SHP77 (cell line): Measurements from ENCODE around the gene TOP3A.
A peak's percentile ranks its signal among the peaks of the same experiment; 100 is the strongest.

Experiments used
- DNase-seq, 2 experiments: peaks; one replicate each; lab custom pipeline; 2025; lab: John Stamatoyannopoulos, UW

The TOP3A gene

DNA sequence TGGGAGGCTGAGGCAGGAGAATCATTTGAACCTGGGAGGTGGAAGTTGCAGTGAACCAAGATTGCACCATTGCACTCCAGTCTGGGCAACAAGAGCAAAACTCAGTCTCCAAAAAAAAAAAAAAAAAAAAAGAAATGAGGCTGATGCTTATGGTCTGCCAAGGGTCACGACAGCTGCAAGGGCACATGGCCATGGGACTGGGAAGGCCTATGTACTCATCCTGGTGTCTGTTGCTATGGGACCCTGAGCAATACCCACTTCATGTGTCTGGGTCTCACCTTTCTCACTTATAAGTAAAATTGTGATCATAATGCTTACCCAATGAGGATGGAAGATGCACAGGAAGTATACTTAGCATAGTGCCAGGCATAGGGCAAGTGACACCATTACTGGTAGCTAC lies 37.7 kb downstream of the TOP3A start:
- no peak for DNase-seq

DNA sequence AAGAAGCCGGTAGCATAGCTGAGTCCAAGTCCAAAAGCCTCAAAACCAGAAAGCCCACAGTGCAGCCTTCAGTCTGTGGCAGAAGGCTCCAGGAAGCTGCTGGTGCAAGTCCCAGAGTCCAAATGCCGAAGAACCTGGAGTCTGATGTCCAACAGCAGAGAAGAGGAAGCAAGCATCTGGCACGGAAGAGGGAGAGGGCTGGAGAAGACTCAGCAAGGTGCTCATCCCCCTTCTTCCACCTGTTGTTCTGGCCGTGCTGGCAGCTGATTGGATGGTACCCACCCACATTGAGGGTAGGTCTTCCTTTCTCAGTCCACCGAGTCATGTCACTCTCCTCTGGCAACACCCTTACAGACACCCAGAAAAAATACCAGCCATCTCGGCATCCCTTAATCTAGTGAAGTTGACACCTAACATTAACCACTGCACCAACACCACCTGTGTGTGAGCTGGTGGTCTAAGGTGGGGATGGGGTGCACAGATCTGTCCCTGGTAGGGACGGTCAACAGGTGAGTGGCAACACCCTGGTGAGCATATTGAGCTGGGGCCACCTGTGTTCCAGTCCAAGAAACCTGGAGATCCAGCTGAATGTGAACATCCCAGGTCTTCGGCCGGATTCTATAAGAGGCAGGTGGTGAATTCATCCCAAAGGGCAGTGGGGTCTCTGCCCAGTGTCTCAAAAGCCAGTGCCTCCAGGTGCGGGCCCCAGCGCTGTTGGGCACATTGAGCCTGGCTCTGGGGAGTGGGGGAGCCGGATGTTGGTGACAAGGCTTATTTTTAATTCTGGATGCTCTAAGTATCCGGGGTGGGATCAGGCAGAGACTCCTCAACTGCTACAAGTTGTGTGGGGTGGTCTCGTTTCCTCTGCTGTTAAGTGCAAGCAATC lies 44.5 kb downstream of the TOP3A start:
- DNase-seq = no peak

DNA sequence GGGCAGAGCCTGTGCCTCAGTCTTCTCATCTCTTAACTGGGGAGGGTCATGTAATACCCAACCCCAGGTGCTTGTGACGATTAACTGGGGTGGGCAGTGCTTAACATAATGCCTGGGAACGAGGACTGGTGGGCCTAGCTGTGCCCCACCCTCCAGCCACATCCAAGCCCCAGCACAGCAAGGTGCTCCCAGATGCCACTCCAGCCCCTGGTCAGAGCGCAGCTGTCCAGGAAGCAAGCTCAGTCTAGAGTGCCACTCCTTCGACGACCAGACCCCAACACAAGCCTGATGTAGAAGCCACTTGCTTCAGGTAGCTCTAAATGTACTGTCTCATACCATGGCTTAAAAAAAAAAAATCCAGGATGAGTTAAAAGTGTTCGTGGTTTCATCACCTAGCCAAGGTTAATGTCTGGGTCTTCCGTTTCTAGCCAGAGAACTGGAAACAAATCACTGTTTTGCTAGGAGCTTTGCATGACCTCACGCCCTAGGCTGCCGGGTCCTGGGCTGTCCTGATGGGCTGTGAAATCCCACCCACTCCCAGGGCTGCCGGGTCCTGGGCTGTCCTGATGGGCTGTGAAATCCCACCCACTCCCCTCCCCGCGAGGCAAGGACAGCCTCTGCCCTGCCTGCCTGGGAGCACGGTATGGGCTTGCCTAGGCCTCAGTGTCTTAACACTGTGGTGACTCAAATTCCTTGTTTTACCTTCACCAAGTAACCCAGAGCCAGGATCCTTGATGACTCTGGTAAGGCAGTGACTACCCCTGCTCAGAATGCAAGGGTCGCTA lies 46.7 kb downstream of the TOP3A start:
- DNase-seq = no peak

DNA sequence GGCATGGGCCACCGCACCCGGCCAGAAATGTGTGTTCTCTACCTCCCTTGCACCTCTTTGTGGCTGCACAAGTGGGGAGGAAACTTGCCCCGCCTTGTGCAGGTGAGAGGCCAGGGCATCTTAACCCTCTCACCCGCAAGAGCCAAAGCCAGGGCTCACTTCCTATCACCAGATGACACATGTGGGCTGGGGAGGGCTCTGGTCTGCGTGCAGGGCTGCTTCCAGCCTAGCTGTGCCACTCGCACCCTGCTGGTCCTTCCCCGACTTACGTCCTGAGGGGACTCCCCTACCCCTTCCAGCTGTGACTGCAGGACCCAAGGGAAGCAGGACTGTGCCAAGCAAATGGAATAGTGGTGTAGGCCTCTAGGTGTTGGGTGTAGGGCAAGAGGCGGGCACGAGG lies 47.4 kb downstream of the TOP3A start:
- no peak for DNase-seq

DNA sequence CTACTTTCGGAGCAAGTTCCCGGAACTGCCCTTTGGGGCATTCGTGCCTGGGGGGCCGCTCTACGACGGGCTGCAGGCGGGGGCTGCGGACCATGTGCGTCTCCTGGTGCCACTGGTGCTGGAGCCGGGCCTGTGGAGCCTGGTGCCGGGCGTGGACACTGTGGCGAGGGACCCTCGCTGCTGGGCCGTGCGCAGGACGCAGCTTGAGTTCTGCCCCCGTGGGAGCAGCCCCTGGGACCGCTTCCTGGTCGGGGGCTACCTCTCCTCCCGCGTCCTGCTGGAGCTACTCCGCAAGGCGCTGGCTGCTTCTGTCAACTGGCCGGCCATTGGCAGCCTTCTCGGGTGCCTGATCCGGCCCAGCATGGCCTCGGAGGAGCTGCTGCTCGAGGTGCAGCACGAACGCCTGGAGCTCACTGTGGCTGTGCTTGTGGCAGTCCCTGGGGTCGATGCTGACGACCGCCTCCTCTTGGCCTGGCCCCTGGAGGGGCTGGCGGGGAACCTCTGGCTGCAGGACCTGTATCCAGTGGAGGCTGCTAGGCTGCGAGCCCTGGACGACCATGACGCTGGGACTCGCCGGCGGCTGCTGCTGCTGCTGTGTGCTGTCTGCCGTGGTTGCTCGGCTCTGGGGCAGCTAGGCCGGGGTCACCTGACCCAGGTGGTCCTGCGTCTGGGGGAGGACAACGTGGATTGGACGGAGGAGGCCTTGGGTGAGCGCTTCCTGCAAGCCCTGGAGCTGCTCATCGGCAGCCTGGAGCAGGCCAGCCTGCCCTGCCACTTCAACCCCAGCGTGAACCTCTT lies 50.7 kb downstream of the TOP3A start:
- no peak for DNase-seq

DNA sequence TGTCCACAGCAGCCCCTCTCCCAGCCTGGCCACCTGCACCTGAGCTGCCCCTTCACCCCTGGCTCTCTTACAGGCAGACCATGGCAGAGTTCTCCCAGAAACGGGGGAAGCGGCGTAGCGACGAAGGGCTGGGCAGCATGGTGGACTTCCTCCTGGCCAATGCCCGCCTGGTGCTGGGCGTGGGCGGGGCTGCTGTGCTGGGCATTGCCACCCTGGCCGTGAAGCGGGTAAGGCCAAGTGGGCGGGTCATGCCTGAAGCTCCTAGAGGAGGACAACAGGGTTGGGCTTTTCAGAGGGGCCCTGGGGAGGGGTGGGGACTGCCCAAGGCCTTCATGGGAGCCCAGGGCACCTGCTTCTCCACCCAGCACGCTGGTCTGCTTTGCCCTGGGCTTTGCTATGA lies 52.2 kb downstream of the TOP3A start:
- no peak for DNase-seq

DNA sequence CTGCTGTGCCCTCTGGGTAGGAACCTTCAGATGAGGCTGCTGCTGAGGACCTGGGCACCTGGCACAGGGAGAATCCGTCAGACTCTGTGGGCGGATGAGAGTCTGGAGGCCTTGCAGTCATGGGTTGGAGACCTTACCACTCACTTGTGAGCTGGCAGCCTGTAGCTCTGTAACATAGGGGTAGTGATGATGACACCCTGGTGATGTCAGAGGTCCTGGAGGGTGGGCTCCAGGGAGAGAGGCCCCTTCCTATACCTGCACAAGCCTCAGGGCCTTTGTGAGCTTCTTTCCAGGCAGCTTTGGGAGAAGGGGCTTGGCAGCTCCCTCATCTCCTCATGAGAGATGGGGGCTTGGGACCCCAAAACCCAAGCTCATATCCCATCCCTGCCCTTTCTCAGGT lies 52.7 kb downstream of the TOP3A start:
- no peak for DNase-seq

DNA sequence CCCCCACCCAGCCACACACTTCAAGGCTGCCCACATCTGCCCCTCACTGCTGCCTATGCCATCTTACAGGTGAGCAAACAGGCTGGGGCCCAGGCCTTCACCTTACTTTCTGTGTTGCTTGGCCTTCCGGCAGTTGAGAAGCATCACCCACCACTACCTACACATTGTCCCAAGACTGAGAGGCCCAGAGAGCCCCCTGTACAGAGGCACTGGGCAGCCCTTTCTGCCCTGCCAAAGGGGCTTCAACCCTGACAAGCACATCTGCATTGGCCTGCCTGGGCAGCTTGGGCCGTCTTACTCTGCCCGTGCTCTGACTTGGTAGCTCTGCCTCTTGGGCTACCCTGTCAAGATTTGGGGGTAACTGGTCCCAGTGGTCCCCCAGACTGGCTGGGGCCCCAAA lies 53.1 kb downstream of the TOP3A start:
- no peak for DNase-seq

DNA sequence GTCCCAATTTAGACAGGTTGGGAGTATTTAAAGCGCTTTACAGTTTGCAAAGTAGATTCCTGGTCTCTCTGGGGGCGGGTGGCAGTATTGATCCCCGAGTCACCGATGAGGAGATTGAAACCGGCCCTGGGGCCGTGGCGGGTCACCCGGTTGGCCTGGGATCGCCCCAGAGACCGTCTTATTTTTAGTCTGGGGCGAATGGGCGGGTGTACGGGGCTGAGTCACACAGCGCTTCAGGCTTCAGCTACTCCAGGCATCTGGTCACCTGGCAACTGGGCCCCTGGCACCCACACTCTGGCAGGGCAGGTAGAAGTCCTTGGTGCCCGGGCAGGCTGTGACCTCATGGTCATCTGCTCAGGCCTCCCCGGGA lies 53.7 kb downstream of the TOP3A start:
- DNase-seq = peak; percentile 39 to 50

DNA sequence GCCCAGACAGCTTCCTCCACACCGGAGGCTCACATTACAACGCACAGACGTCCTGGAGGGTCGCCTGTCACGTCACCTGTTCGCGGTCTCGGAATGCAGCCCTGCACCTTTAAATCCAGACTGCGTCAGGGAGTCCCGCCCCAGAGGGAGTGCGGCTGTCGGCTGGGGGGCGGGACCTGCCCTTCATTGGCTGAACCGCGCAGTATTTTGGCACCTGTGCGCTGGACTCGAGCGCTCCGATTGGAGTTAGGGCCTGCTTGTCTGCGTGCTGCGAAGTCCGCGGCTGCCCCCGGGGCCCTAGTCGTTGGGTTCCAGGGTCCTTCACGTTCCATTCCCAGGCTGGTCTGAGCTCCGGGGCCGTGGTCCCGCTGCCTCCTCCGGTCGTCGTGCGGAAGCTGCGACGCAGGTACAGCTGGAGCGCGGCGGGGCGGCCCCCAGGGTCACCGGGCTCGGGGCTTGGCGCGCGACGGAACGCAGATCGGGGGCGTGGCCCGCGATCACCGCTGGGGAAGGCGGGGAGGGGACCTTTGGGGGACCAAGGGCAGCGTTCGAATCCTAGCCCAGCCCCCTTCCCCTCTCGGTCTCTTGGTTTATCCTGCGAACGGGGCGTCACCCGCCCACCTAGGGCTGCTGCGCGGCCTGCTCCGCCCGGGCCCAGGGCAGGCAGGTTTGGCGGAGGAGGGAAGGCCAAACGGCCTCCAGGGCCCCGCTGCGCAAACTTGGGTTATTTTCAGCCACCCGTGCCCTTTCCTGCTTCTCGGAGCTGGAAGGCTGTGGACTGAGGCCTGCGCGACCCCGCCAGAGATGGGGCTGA lies 54.3 kb downstream of the TOP3A start, which contains the start of gene MIEF2:
TSS of gene MIEF2 (plus strand) at position 331 of the 814 bp plus-strand sequence. CDS start 2,059 bp downstream, outside the sequence.
- DNase-seq = peak; percentile 99 to 100

DNA sequence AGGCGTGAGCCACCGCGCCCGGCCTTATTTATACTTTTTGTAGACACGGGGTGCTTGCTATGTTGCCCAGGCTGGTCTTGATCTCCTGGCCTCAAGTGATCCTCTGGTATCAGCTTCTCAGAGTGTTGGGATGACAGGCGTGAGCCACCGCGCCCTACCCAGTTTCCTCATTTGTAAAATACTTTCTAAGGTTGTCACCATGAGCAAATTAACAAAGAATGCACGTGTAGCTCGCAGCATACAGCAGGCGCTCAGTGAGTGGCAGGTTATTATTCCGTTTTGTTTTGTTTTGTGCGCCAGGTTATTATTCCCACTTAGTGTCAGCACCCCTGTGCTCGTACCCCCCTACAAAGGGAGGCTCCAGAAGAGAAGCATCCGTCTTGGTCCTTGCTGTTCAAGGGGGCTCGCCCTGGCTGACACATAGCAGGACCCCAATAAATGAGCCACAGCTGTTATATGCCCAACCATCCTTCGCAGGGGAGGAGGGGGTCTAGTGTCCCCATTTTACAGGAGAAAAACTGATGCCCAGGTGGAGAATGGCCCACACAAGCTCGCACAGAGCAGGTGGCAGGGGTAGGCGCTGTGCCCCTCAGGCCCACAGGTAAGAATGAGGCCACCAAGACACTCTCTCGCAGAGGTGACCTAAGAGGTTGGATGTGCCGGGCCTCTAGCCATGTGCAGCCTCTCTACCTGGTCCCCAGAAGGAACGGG lies 55.0 kb downstream of the TOP3A start:
- DNase-seq = no peak

DNA sequence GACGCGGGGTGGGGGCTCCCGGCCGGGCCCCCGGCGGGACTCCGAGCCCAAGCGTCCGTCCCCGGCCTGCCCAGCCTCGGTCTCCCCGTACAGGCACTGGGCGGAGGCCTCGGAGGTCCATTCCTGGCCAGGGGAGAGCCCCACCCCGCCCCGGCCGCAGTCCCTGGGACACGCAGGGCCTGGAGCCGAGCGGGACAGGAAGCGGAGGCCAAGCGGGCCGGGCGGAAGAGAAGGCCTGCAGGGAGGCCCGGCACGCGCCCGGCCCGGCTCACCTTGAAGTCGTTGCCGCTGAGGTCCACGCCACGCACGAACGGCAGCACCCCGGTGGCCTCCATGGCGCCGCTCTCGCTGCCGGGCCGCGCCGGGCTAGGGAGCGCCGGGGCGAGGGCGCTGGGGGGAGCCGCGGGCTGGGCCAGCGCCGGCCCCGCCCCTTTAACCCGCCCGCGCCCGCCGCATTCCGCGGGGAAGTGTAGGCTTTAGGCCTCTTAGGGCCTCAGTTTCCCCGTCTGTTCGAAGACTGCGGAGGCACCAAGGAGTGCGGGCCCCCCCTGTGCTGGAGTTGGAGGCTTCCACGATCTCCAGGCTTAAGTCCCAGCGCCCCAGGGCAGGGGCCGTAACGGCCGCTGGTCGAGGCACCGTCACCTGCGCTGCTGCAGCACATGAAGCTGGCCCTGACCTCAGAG lies 56.3 kb downstream of the TOP3A start, which contains the start of gene FLII:
TSS of gene FLII (minus strand) at position 383 of the 683 bp plus-strand sequence. CDS start at position 335, 48 bp downstream.
- peak; percentile 56 to 78 for DNase-seq

DNA sequence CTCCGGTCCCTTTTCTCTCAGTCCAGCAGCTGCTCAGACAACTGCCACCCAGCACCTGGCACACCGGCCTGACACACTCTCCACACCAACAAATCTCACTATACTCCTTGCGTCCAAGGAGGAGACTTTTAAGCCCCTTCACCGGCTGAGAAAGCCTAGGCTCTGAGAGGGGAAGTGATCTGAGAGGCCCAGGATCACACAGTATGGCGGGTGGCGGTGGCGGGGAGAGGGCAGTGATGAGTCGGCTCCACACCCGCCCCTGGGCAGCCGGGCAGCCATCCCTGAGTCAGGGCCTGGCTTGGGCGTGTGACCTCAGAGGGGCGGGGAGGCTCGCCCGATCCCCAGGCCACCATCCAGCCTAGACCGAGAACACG lies 56.8 kb downstream of the TOP3A start:
- DNase-seq = peak; percentile 69 to 75

DNA sequence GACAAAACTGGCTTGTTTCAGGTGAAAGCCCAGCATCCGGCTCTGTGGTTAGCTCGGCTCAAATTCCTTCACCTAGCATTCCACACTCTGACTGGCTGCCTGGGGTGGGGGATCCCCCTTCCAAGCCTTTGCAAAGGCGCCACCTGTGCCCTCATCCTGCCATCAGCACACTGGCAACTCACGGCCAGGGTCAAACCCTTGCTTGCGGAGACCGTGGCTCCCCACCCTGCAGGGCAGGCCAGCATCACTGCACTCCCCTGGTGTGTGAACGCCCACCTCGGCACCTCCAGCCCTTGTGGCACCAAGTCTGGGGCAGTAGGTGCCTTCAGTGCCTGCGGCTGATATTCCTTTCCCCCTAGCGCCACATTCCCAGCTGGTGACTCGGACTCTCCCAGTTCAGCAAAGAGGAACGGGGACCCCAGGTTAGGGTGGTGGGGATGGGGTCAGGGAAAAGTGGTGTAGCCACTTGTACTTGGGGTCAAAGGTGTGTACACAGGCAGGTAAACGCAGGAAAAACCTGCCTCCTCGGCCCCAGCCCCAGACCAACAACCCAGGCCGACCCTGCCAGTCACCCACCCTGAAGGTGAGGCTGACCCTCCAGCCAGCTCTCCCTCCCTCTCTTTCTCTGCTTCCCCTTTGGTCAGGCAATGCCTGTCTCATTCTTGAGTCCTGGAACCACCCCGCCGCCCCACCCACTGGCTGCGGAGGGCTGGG lies 57.4 kb downstream of the TOP3A start:
- no peak for DNase-seq

DNA sequence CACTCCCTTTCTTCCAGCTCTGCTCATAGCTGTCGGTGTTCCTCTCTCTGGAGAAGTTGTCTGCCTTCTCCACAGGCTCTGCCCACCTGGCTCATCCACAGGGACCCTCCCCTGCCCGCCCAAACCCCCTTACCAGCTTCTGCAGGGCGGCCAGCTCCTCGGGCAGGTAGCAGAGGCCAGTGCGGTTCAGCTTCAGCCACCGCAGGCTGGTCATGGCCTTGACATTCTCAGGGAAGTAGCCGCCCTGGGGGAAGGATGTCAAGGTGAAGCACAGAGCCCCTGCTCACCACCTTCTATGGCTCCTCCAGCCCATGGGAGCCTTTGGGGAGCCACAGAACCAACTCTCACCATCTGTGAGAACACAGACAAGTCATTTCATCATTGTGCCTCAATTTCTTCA lies 58.0 kb downstream of the TOP3A start:
- no peak for DNase-seq

DNA sequence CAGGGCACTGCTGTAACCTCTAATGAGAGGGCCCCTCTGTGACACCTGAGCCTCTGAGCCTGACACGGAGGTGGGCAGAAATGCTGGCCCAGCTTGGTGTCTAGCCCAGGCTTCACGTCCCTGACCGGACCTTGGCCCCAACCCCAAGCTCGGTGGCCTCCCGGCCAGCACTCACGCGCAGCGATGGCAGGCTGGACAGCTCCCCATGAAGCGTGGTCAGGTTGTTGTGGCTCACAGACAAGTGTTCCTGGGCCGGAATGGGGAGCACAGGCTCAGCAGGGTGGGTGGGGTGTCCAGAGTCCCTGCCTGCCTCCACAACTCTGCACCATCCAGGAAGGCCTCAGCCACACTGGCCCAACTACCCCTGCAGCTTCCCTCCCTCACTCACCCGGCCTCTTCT lies 58.4 kb downstream of the TOP3A start:
- DNase-seq = no peak

DNA sequence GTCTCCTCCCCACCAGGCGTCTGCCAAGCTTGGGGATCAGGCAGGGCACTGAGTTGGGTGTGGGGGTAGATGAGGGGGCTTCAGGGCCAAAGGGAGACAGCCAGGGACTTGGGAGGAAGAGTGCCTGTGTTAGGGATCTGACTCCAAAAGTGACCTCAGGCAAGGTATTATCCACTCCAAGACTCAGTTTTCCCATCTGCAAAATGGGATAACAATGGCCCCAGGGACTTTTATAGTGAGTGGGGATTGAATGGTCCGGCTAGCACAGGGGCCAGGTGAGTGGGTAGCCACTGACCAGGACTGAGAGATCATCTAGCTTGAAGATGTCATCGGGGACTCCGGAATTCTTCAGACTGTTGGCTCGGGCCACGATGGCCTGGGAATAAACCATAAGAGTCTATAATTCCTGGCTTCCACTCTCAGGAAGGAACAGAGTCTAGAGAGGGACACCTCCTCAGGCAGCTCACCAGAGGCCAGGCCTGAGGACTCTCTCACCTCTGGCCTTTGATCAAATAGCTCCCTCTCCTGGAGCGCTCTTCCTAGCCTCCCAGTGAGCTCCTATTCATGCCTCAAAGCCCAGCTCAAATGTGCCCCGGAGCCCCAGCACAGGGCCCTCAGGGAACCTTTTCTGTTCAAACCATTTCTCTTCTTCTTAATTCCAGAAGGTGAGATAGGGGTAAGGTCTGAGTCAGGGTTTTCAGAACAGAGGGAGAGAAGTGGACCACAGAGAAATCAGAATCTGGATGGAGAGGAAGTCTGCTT lies 59.7 kb downstream of the TOP3A start:
- no peak for DNase-seq

DNA sequence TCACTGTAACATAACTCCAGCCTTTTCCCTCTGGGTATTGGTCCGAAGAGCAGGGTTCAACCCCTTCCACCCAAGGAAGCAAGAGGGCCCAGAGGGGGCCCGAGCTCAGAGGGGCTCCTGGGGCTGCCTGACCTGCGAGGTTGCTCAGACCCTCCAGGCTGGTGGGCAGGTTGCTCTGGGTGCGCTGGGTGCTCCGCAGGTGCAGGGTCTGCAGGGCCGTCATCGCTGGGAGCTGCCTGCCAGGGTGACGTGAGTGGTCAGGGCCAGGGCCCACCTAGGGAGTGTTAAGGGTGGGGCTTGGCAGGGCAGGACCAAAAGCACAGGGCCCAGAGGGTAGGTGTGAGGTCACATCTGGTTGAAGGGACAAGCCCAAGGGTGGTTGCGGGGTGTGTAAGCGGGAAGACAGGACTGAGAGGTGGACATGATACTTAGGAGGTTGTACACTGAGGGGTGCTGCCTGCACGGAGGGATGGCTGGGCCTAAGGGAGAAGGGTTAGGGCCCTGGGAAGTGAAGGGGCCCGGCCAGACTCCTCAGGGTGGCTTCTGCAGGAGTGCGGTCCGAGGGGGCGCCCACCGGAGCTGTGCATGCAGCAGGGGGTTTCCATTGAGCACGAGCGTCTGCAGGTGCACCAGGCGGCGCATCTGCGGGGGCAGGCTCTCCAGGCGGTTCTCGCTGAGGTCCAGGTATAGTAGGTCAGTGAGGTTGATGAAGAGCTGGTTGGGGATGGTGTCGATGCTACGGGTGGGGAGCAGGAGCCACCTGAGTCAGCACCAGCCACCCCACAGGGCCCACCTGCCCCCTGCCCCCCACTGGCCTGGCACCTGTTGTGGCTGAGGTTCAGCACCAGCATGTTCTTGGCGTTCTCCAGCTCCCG lies 60.6 kb downstream of the TOP3A start:
- no peak for DNase-seq
